DOHH2 (cell line): ENCODE data around the gene ERP27.

Source experiments
- H3F3A ChIP-seq: fragments of 200-600 bp; sonication (generic), shearing (Covaris generic); 2 replicates; pipeline ENCODE4 v1.6.0; 2016; ENCODE audit warnings: antibody characterized with exemption, mild to moderate bottlenecking; ENCODE audit not compliant: control insufficient read depth, insufficient read depth
- H3K27ac ChIP-seq: fragments of 200-600 bp; sonication (generic); 2 replicates; pipeline ENCODE4 v1.5.1; 2014; ENCODE audit warnings: low read depth, mild to moderate bottlenecking, low read length, moderate library complexity
- H3K27me3 ChIP-seq: fragments of 200-600 bp; sonication (generic); 2 replicates; pipeline ENCODE4 v1.6.1; 2014; ENCODE audit warnings: mild to moderate bottlenecking, low read length, mixed read lengths; ENCODE audit not compliant: control insufficient read depth
- H3K36me3 ChIP-seq: fragments of 200-600 bp; sonication (generic); 2 replicates; pipeline ENCODE4 v1.6.1; 2014; ENCODE audit warnings: mild to moderate bottlenecking, low read length, moderate library complexity, mixed read lengths; ENCODE audit not compliant: control insufficient read depth
- H3K4me1 ChIP-seq: fragments of 200-600 bp; sonication (generic); 2 replicates; pipeline ENCODE4 v1.6.1; 2014; ENCODE audit warnings: mild to moderate bottlenecking, low read length, mixed read lengths; ENCODE audit not compliant: control insufficient read depth
- H3K4me2 ChIP-seq: fragments of 200-600 bp; sonication (generic); 2 replicates; pipeline ENCODE4 v1.6.0; 2014; ENCODE audit warnings: mild to moderate bottlenecking, low read length, moderate library complexity
- H3K4me3 ChIP-seq: fragments of 200-600 bp; sonication (generic); 2 replicates; pipeline ENCODE4 v1.5.1; 2014; ENCODE audit warnings: mild to moderate bottlenecking, low read length, mixed read lengths
- H3K79me2 ChIP-seq: fragments of 200-600 bp; sonication (generic); 2 replicates; pipeline ENCODE4 v1.6.1; 2014; ENCODE audit warnings: mild to moderate bottlenecking, low read length, mixed read lengths; ENCODE audit not compliant: control insufficient read depth
- H3K9me2 ChIP-seq: fragments of 200-600 bp; sonication (generic); replicated peaks from 2 replicates; pipeline ENCODE4 v1.6.1; 2014; ENCODE audit warnings: mild to moderate bottlenecking, low read length, mixed read lengths; ENCODE audit not compliant: control insufficient read depth
- H3K9me3 ChIP-seq: fragments of 200-600 bp; sonication (generic); 2 replicates; pipeline ENCODE4 v1.6.1; 2014; ENCODE audit warnings: antibody characterized with exemption, low read length, mixed read lengths; ENCODE audit not compliant: control insufficient read depth, insufficient read depth
- H4K20me1 ChIP-seq: fragments of 200-600 bp; sonication (generic); 2 replicates; pipeline ENCODE4 v1.6.0; 2014; ENCODE audit warnings: low read depth, mild to moderate bottlenecking, antibody characterized with exemption, low read length, moderate library complexity; ENCODE audit not compliant: control insufficient read depth, insufficient read depth
- CTCF ChIP-seq: fragments of 200-600 bp; sonication (generic); IDR thresholded peaks from one replicate; pipeline ENCODE4 v1.5.1; 2014; ENCODE audit warnings: antibody characterized with exemption, mild to moderate bottlenecking, low read depth, low read length; ENCODE audit not compliant: poor library complexity, severe bottlenecking
- EZH2phosphoT487 ChIP-seq: fragments of 200-600 bp; sonication (generic); IDR thresholded peaks from 2 replicates; pipeline ENCODE4 v1.6.1; 2017; ENCODE audit warnings: borderline replicate concordance, mild to moderate bottlenecking, antibody characterized with exemption, low read length, moderate library complexity, mixed read lengths

Gene ERP27

GRCh38 chr12:14950421-14950820 is 12.1 kb upstream of the ERP27 start:
- H3K27ac ChIP-seq = peak overlapping the region; percentile 94
- peaks cover 82% of the 10 kb centered on the region for H3K4me1 ChIP-seq
- H3K4me2 ChIP-seq = peak overlapping the region; percentile 98

GRCh38 chr12:14949631-14950030 is 11.3 kb upstream of the ERP27 start:
- peaks cover 74% of the 10 kb centered on the region for H3K4me1 ChIP-seq
- H3K9me3 ChIP-seq = no peaks in the 10 kb centered on the region
- no peak for TF ChIP-seq EZH2phosphoT487
- no peak for TF ChIP-seq CTCF
- no peaks in the 10 kb centered on the region for H3K9me2 ChIP-seq
- peaks cover 98% of the 10 kb centered on the region for H3K36me3 ChIP-seq
- no peaks in the 10 kb centered on the region for H4K20me1 ChIP-seq
- peak overlapping the region; percentile 98 for H3K4me2 ChIP-seq
- H3K79me2 ChIP-seq = peaks cover 78% of the 10 kb centered on the region
- H3K27ac ChIP-seq = peak overlapping the region; percentile 94
- H3K27me3 ChIP-seq = no peaks in the 10 kb centered on the region
- H3K4me3 ChIP-seq = peak overlapping the region; percentile 60
- peaks cover 63% of the 10 kb centered on the region for H3F3A ChIP-seq

More at GRCh38 chr12:14950421-14950820, 12.1 kb upstream of the ERP27 start:
- TF ChIP-seq EZH2phosphoT487 (no peak), CTCF (no peak)
- no peaks in the 10 kb centered on the region for H3K9me3 ChIP-seq
- H3F3A ChIP-seq = peaks cover 62% of the 10 kb centered on the region
- peak overlapping the region; percentile 60 for H3K4me3 ChIP-seq
- peaks cover 86% of the 10 kb centered on the region for H3K79me2 ChIP-seq
- no peaks in the 10 kb centered on the region for H3K9me2 ChIP-seq
- no peaks in the 10 kb centered on the region for H4K20me1 ChIP-seq
- H3K36me3 ChIP-seq = peaks cover 96% of the 10 kb centered on the region
- H3K27me3 ChIP-seq = no peaks in the 10 kb centered on the region

GRCh38 chr12:14948672-14949071 is 10.3 kb upstream of the ERP27 start:
- H3K36me3 ChIP-seq = peaks cover 94% of the 10 kb centered on the region
- no peaks in the 10 kb centered on the region for H4K20me1 ChIP-seq
- peaks cover 61% of the 10 kb centered on the region for H3F3A ChIP-seq
- peaks cover 65% of the 10 kb centered on the region for H3K4me1 ChIP-seq
- H3K4me2 ChIP-seq = peak overlapping the region; percentile 98
- peaks cover 68% of the 10 kb centered on the region for H3K79me2 ChIP-seq
- TF ChIP-seq CTCF (no peak), EZH2phosphoT487 (no peak)
- peak overlapping the region; percentile 94 for H3K27ac ChIP-seq
- no peaks in the 10 kb centered on the region for H3K9me3 ChIP-seq
- peak overlapping the region; percentile 60 for H3K4me3 ChIP-seq
- no peaks in the 10 kb centered on the region for H3K9me2 ChIP-seq
- H3K27me3 ChIP-seq = no peaks in the 10 kb centered on the region

GRCh38 chr12:14946861-14947260 is 8.5 kb upstream of the ERP27 start:
- H3K79me2 ChIP-seq = peaks cover 50% of the 10 kb centered on the region
- H3K9me2 ChIP-seq = no peaks in the 10 kb centered on the region
- no peak overlapping the region for H3K4me3 ChIP-seq
- H3K36me3 ChIP-seq = peaks cover 94% of the 10 kb centered on the region
- no peaks in the 10 kb centered on the region for H4K20me1 ChIP-seq
- H3K27me3 ChIP-seq = no peaks in the 10 kb centered on the region
- H3F3A ChIP-seq = peaks cover 53% of the 10 kb centered on the region
- no peak for TF ChIP-seq CTCF
- TF ChIP-seq EZH2phosphoT487 = no peak
- no peak overlapping the region for H3K4me2 ChIP-seq
- no peak overlapping the region for H3K27ac ChIP-seq
- H3K9me3 ChIP-seq = no peaks in the 10 kb centered on the region
- H3K4me1 ChIP-seq = peaks cover 50% of the 10 kb centered on the region
